Measurements from ENCODE around the gene PPP6R2.

PPP6R2 gene

DNA sequence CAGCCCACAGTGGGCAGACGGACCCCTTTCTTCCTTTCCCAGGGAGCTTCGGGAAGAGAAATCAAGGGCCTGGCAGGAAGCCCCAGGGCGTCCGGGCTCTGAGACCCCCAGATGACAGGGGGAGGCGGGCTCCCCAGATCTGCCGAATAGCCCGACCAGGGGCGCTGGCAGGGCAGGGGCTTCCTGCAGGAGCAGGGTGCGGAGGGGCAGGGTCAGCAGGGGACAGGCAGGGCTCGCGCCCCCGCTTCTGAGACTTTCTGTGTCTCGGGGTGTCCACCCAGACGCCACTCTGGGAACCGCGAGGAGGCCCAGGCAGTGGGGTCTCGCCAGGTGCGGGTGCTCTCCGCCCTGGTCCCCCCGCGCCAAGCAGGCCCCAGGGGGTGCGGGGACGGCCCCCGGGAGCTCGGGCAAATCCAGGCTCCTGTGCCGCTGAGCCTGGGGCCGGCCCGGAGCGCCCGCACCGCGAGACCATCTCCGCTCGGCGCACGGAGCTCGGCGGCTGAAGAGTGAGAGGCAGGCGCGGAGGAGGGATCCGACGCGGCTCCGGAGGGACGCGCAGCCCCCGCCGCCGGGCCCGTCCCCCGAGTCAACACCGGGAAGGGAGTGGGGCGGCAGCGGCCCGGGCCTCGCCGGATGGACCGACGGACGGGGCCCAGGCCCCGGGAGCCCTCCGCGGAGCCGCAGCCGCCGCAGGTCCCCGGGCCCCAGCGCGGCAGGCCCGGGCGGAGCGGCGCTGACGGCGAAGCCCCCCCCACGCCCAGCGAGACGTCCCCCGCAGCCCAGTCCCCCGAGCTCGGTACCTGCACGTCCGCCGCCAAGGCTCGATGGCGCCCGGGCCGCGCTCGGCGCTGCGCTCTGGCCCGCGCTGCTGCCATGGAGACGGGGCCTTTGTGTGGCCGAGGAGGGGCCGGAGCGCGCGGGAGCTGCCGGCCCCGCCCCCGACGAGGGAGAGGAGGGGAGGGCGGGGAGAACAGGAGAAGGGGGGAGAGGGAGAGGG is 36.1 kb upstream of the PPP6R2 start, which contains the start of gene PLXNB2:
Gene PLXNB2 (minus strand): TSS at position 894 of the 997 bp plus-strand sequence. CDS start 17,062 bp downstream, outside the sequence.
- DNase-seq = no peak

- no peak for DNase-seq
These were observed 35.1 kb upstream of the PPP6R2 start for GRCh38 chr22:50307890-50308596.

- DNase-seq = no peak
These were observed 34.6 kb upstream of the PPP6R2 start for GRCh38 chr22:50308597-50308935.

DNA sequence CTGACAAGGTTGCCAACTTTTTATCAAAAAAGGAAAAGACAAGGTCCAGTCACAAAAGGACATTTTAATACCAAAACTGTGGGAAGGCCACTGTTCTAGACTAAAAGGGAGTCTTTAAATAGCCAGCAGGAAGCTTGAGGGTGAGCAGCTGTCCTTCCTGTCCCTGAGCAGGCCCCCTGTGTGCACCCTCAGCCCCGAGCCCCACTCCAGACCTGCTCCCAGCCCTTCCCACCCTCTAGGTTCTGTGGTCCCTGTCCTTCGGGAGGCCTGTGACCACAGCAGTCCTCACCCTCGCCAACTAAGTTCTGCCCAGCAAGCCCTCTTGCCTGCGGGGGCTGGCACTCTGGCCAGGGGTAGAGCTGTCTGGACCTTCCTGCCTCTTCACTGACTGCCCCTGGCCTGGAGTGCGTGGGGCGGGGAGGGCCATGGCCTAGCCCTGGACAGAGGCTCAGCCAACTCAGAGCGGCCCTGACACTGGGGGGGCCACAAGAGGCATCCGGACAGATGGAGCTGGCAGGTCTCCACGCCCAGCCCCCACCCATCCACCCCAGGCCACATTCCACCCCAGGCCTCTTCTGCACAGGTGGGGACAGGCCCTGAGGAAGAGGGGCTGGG is 34.0 kb upstream of the PPP6R2 start:
- no peak for DNase-seq

DNA sequence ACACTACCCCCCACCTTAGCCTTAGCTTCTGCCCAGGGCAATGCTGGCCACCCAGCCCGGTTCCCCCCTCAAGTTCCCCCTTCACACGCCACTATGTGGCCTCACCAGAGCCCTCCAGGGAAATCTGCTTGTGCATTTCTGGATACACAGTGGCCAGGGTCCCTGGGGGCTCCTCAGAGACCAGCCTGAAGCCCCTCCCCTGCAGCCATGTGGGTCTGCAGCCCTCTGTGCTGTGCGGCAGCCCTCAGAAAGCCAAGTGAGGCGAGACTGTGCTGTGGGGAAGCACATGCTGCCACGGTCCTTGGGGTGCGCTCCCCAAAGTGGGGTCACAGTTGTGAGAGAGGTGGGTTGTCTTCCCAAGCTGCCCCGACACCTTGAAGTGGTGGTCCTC is 33.5 kb upstream of the PPP6R2 start:
- no peak for DNase-seq

GRCh38 chr22:50310031-50310722 is 33.0 kb upstream of the PPP6R2 start:
- DNase-seq = no peak

DNA sequence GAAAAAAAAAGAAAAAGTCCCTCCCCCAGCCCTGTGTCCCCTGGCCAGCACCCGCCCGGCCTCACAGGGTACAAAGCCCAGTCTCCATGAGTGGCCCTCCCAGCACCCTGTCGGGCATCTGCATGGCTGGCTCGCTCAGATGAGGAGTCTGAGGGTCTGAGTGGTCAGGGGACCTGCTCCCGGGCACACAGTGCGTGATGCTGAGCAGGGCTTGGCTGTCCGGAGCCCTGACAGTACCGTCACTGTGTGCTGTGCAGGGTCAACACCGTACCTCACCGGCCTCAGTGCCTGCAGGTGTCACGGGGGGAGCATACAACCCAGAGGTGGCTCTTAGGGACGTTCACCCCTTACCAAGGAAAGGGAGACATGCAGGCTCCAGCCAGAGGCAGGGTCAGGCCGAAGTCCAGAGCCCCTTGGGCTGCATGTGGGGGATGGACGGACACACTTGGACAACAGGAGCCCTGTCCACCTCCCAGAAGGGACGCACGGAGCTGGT is 32.1 kb upstream of the PPP6R2 start:
- no peak for DNase-seq

GRCh38 chr22:50311606-50312351 is 31.3 kb upstream of the PPP6R2 start:
- DNase-seq = no peak

DNA sequence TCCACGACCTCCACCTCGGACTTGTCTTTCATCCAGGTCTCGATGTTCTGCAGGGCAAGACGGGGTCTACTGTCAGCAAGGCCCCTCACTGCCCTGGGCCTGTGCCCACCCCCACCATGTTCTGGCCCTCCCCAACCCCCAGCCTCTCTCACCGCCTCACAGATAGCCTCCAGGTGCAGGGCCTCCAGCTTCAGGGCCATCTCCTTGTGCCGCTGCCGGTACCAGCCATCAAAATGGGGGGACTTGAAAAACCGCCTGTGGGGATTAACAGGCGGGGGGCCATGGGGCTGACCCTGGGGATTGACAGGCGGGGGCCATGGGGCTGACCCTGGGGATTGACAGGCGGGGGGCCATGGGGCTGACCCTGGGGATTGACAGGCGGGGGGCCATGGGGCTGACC is 30.8 kb upstream of the PPP6R2 start:
- DNase-seq = no peak

DNA sequence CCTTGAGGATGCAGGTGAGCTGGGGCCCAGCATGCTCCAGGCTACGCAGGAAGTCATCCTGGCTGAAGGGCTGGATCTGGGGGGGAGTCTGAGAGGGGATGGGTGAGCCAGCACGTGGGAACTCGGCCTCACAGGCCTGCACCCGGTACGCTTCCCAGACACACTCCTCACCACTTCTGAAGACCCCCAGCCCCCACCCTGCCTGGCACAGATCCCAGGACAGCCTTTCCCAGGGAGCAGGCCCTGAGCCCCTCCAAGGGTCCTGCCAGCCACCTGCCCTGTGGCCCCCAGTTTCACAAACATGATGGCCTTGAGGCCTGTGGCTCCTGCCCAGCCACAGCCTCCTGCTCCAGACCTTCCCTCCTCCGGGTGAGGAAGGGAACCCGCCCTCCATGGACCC is 30.1 kb upstream of the PPP6R2 start:
- DNase-seq = no peak

DNA sequence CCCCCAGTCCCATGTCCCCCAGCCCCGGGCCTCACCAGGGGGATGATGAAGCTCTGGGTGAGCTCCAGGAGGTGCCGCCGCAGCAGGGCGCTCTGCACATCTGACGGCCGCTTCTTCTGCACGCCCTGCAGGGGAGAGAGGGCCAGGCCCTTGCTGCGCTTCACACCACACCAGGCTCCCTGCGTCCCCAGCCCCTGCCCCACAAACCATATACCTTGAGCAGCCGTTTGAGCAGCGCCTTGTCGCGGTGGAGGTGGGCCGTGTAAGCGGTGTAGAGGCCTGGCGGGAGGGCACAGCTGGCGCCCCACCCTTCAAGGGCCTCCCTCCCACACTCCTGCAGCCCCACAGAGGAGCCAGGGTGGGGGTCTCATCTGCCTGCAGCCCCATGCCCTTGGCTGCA is 29.5 kb upstream of the PPP6R2 start:
- no peak for DNase-seq

GRCh38 chr22:50314081-50314454 is 29.1 kb upstream of the PPP6R2 start:
- no peak for DNase-seq

GRCh38 chr22:50314455-50315288 is 28.5 kb upstream of the PPP6R2 start:
- no peak for DNase-seq

- no peak for DNase-seq
These were observed 27.6 kb upstream of the PPP6R2 start for GRCh38 chr22:50315289-50316113.

DNA sequence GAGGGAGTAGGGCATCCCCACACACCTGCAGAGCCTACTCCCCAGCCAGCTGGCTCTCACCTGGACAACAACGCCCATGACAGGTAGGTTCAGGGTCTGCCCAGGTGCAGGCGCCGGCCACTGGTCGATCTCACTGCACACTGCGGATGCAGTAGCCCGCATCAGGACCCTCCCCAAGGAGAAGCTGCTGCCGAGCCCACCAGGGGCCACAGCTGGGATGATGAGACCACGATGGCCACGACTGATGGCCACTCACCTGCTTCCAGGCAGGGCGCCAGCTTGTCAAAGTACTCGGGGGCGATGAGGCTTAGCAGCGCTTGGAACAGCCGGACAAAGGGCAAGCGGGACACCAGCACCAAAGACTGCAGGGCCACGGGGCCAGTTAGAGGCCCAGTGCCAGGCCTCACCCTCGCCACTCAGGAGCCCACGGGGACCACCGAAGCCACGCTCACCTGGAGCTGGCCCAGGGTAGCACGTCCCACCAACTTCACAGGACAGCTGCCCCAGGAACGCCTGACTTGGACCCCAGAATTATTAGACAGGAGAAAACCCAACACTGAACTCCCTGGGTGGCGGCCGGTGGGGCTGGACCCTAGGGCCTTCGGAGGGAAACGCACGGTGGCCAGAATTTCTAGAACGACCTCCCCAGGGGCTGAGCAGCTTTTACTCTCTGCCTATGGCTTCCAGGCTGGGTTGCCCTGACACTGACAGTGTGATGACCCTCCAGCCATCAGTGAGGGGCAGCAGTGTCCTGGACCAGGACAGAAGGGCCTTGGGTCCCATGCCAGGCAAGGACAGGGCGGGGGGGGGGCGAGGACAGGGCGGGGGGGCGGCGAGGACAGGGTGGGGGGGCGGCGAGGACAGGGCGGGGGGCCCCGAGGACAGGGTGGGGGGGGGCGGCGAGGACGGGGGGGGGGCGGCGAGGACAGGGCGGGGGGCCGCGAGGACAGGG is 26.7 kb upstream of the PPP6R2 start:
- DNase-seq = no peak

- DNase-seq = no peak
These were observed 25.9 kb upstream of the PPP6R2 start for GRCh38 chr22:50317178-50317577.

GRCh38 chr22:50317674-50318073 is 25.5 kb upstream of the PPP6R2 start:
- no peak for DNase-seq

GRCh38 chr22:50318356-50318697 is 24.8 kb upstream of the PPP6R2 start:
- DNase-seq = no peak

All from DMS 273 treated with DMSO at 0.1 percent for 48 hours (cell line).